HEK293 (cell line): Measurements from ENCODE around the gene MRPL44.

Experiments
- CTCF ChIP-seq: fragments of 450-650 bp; formaldehyde crosslinking; IDR thresholded peaks from 2 replicates; pipeline ENCODE4 v1.5.1; 2016; ENCODE audit warnings: missing biosample characterization, missing genetic modification characterization
- ELK4 ChIP-seq: IDR thresholded peaks from 2 replicates; pipeline ENCODE4 v1.6.1; 2011; ENCODE audit warnings: mild to moderate bottlenecking, low read depth, low read length, borderline replicate concordance
- KLF7 ChIP-seq: fragments of 450-650 bp; formaldehyde crosslinking; IDR thresholded peaks from 2 replicates; pipeline ENCODE4 v1.5.1; 2016; ENCODE audit warnings: missing biosample characterization, missing genetic modification characterization, borderline replicate concordance
- PRDM1 ChIP-seq: fragments of 450-650 bp; formaldehyde crosslinking; IDR thresholded peaks from 2 replicates; pipeline ENCODE4; 2016; ENCODE audit warnings: missing biosample characterization, missing genetic modification characterization
- SALL2 ChIP-seq: fragments of 450-650 bp; formaldehyde crosslinking; IDR thresholded peaks from 2 replicates; pipeline ENCODE4 v1.5.0; 2017; ENCODE audit warnings: missing biosample characterization, mild to moderate bottlenecking, missing genetic modification characterization, borderline replicate concordance
- SCRT2 ChIP-seq: fragments of 450-650 bp; formaldehyde crosslinking; IDR thresholded peaks from 2 replicates; pipeline ENCODE4 v1.5.1; 2016; ENCODE audit warnings: missing biosample characterization, missing genetic modification characterization
- TRIM28 ChIP-seq: IDR thresholded peaks from 2 replicates; pipeline ENCODE4 v1.6.1; 2011; ENCODE audit warnings: low read length, control low read depth, borderline replicate concordance
- YY1 ChIP-seq: fragments of 450-650 bp; formaldehyde crosslinking; IDR thresholded peaks from 2 replicates; pipeline ENCODE4 v1.5.1; 2018; ENCODE audit warnings: missing biosample characterization, missing genetic modification characterization
- ZBTB21 ChIP-seq: fragments of 450-650 bp; formaldehyde crosslinking; IDR thresholded peaks from 2 replicates; pipeline ENCODE4 v1.5.1; 2017; ENCODE audit warnings: missing biosample characterization, missing genetic modification characterization
- ZNF169 ChIP-seq: fragments of 450-650 bp; formaldehyde crosslinking; IDR thresholded peaks from 2 replicates; pipeline ENCODE4 v1.5.1; 2016; ENCODE audit warnings: missing biosample characterization, missing genetic modification characterization
- ZNF416 ChIP-seq: fragments of 450-650 bp; formaldehyde crosslinking; IDR thresholded peaks from 2 replicates; pipeline ENCODE4 v1.5.1; 2016; ENCODE audit warnings: missing biosample characterization, missing genetic modification characterization
- ZNF473 ChIP-seq: fragments of 450-650 bp; formaldehyde crosslinking; IDR thresholded peaks from 2 replicates; pipeline ENCODE4 v1.5.1; 2017; ENCODE audit warnings: missing biosample characterization, missing genetic modification characterization
- ZNF530 ChIP-seq: fragments of 450-650 bp; formaldehyde crosslinking; IDR thresholded peaks from 2 replicates; pipeline ENCODE4 v1.5.1; 2016; ENCODE audit warnings: low read depth, missing biosample characterization, missing genetic modification characterization
- ZNF747 ChIP-seq: fragments of 450-650 bp; formaldehyde crosslinking; IDR thresholded peaks from 2 replicates; pipeline ENCODE4 v1.5.1; 2016; ENCODE audit warnings: missing biosample characterization, missing genetic modification characterization

GRCh38 chr2:223980397-223980735 is 23.1 kb downstream of the MRPL44 start:
- TF ChIP-seq ZNF530 (tag by site-specific recombination), result no peak
- no peak for TF ChIP-seq PRDM1 (tag by site-specific recombination)
- no peak for TF ChIP-seq ZNF747 (tag by site-specific recombination)
- TF ChIP-seq ZNF473 (tag by site-specific recombination), result no peak
- no peak for TF ChIP-seq SCRT2
- TF ChIP-seq TRIM28, result no peak
- no peak for TF ChIP-seq YY1
- TF ChIP-seq ELK4, result no peak
- TF ChIP-seq KLF7 (tag by site-specific recombination), result no peak
- TF ChIP-seq CTCF (tag by site-specific recombination), result no peak
- TF ChIP-seq ZBTB21 (tag by site-specific recombination), result no peak
- no peak for TF ChIP-seq ZNF416 (tag by site-specific recombination)
- no peak for TF ChIP-seq SALL2 (tag by site-specific recombination)
- no peak for TF ChIP-seq ZNF169 (tag by site-specific recombination)
